ENCODE data around the gene NAA40.

The NAA40 gene

DNA sequence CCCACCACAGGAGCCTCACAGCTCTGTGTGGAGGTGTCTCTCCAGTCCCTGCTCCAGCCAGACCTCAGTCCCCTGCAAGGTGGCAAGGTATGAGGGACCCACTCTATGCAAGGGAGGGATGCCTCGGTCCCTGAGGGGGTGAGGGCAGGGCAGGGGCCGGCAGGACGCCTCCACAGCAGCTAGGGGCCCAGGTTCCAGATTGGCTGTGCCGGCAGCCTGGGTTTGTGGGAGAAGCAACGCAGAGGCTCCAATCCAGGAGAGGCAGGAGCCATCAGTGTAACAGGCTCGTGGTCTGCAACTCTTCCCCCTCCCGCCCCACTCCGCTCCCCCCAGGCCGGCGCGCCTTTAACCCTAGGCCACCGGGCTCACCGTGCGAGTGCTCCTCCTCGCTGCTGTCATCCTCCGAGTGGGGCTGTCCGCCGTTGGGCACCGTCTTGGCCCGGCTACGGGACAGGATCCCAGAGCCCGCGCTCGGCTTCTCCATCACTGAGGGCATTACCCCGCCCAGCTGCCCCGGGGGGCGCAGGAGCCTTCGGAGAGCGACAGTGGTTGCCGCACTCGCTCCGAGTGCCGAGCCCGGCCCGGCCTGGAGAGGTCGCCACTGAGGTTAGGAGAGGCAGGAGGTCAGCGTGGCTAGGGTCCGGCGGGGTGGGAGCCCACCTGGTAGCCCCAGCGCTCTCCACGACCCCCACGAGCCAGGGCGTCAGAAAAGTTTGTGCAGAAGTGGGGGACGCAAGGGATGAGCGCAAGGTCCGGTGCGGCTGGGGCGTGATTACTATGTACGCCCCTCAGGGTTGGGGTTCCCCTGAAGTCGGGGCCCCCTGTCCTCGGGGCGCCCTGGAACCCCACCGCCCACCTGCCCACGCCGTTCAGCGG, 22.6 kb upstream of the NAA40 start:
- Histone ChIP-seq H3K9me3 (ENCODE audit: low read depth, low read length) (no peaks in the 10 kb centered on the region), H3K36me3 (ENCODE audit: insufficient read depth, low read length) (no peaks in the 10 kb centered on the region; the same call in 1 of the 2 replicates), H3K9ac (ENCODE audit: insufficient read length) (peak overlapping the region; percentile 64), H3K4me3 (peak overlapping the region; percentile 86), H3K27ac (no peak overlapping the region)
- DNase-seq (ENCODE audit: low read depth, low spot score), result no peak
- TF ChIP-seq FOXP2 (optimal IDR thresholded peaks at IDR 0.05; ENCODE audit: control extremely low read depth, extremely low read length, insufficient read depth), result no peak
- no peak for TF ChIP-seq EZH2 (IDR thresholded peaks at IDR 0.05)
- TF ChIP-seq POLR2AphosphoS5 (IDR thresholded peaks at IDR 0.05; ENCODE audit: borderline replicate concordance, low read depth, low read length), result no peak

DNA sequence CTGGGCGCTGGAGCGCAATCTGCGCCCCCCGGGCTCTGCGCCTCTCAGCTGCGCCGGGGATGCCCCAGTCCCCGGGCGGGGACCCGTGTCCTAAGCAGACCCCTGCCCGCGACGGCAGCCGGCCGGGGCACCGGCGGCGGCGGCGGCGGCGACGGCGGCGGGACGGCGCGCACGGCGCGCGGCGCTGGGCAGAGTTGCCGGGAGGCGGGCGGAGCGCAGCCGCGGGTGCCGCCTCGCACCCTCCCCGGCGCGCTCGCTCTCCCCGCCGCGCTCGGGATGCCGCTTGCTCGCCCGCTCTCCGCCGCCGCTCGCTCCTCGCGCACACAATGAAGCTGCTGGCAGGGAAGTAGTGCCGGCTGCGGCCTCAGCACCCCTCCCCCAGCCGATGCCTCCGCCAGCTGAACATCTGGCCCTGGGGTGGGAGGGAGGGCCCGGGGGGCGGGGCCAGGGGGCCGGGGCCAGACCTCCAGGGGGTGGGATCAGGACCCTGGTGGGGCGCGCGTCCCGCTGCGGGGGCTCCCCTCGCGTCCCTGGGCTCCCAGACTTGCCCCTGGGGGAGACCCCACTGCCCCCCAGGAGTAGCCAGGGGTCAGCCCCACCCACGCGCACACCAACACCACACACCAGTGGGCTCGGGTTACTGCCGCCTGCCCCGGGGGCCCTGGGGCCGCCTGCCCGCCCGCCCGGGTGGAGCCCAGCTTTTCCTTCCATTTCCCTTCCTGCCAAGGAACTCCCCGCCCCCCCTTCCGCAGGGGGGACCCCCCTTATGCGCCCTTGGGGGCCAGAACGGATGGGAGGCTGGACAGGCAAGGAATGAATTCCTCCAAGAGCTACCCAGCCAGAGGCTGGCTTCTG, 21.7 kb upstream of the NAA40 start, which contains the start of gene RCOR2:
TSS of gene RCOR2 (minus strand) at position 328 of the 855 bp plus-strand sequence. CDS start 708 bp downstream, outside the sequence.
- TF ChIP-seq FOXP2 (optimal IDR thresholded peaks at IDR 0.05; ENCODE audit: control extremely low read depth, extremely low read length, insufficient read depth), result no peak
- no peak for TF ChIP-seq POLR2AphosphoS5 (IDR thresholded peaks at IDR 0.05; ENCODE audit: borderline replicate concordance, low read depth, low read length)
- TF ChIP-seq EZH2 (IDR thresholded peaks at IDR 0.05), result no peak
- Histone ChIP-seq H3K9me3 (ENCODE audit: low read depth, low read length) (no peaks in the 10 kb centered on the region), H3K9ac (ENCODE audit: insufficient read length) (peak within 1 kb of the TSS; percentile 75), H3K36me3 (ENCODE audit: insufficient read depth, low read length) (no peaks in the 10 kb centered on the region; the same call in 1 of the 2 replicates), H3K27ac (peak within 1 kb of the TSS; percentile 80), H3K4me3 (peak within 1 kb of the TSS; percentile 86)
- no peak for DNase-seq (ENCODE audit: low read depth, low spot score)

DNA sequence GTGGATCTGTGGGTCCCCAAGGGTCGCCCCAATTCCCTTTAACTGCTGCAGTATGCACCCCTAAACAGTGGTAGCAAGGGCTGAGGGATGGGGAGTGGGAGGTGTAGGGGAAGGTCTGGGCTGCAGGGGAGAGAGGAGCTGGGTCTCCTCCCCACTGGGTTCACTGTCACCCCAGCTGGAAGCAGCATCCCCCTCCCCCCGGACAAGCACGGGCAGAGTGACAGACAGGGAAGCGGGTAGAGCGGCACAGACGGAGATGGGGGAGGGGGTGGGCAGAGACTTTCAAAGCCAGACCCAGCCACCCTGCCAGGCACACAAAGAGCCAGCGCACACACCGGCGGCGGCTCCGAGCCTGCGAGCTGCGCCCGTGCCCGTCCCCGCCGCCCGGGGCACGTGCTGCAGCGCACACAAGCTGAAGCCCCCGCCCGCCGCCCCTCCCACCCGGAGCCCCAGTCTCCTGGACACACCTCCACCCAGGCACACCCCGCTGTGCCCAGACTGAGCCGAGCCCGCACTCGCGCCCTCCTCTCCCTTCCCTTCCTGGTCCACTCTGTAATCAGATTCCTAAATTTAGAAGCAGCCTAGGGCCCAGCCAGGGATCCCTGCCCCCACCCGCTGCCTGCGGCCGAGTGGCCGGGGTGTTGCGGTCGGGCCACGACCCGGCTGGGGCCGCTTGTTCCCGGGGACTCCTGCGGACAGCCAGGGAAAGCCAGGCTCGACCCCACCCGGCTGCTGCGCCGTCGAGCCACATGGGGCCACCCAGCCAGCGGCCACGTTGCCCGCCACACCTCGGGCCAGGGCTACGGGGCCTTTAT, 20.9 kb upstream of the NAA40 start:
- DNase-seq (ENCODE audit: low read depth, low spot score), result no peak
- peak overlapping the region; percentile 86 for H3K4me3 ChIP-seq
- TF ChIP-seq FOXP2 (optimal IDR thresholded peaks at IDR 0.05; ENCODE audit: control extremely low read depth, extremely low read length, insufficient read depth) (no peak), POLR2AphosphoS5 (IDR thresholded peaks at IDR 0.05; ENCODE audit: borderline replicate concordance, low read depth, low read length) (no peak), EZH2 (IDR thresholded peaks at IDR 0.05) (no peak)

DNA sequence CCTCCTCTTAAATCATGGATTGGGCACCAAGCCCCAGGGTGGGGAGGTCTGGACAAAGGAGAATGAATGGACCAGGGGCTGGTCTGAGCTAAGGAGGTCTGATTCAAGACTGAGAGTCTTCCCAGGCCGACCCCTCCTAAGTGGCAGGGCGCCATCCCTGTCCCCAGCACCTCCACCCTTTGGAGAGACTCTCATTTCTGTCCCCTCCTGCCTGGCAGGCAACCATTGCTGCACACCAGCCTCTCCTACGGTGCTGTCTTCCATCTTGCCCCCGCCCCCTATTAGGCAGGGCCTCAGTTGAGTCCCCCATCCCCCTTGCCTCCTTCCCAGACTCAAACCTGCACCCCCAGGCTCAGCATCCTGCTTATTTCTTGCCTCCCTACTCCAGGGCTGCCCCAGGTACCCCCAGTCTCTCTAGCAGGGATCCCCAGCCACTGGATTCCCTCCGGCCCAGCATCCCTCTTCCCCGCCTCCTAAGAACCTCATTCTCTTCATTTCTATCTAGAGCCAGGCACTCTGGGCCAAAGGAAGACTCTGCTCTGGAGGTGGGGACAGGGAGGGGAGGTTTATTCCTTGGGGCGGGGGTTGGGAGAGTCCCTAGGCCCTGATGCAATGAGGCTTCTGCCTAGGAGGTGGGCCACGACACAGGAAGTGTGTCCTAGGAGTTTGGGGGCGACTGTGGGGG, 20.2 kb upstream of the NAA40 start:
- no peak overlapping the region for H3K4me3 ChIP-seq
- no peaks in the 10 kb centered on the region; the same call in 1 of the 2 replicates for H3K36me3 ChIP-seq (ENCODE audit: insufficient read depth, low read length)
- peak overlapping the region; percentile 63 for H3K27ac ChIP-seq
- no peak for TF ChIP-seq FOXP2 (optimal IDR thresholded peaks at IDR 0.05; ENCODE audit: control extremely low read depth, extremely low read length, insufficient read depth)
- no peak for TF ChIP-seq POLR2AphosphoS5 (IDR thresholded peaks at IDR 0.05; ENCODE audit: borderline replicate concordance, low read depth, low read length)
- no peak for TF ChIP-seq EZH2 (IDR thresholded peaks at IDR 0.05)
- no peaks in the 10 kb centered on the region for H3K9me3 ChIP-seq (ENCODE audit: low read depth, low read length)
- DNase-seq (ENCODE audit: low read depth, low spot score), result no peak
- no peak overlapping the region for H3K9ac ChIP-seq (ENCODE audit: insufficient read length)

More for the DNA sequence above, 20.9 kb upstream of the NAA40 start:
- Histone ChIP-seq H3K9ac (ENCODE audit: insufficient read length) (peak overlapping the region; percentile 75), H3K9me3 (ENCODE audit: low read depth, low read length) (no peaks in the 10 kb centered on the region), H3K27ac (peak overlapping the region; percentile 80), H3K36me3 (ENCODE audit: insufficient read depth, low read length) (no peaks in the 10 kb centered on the region; the same call in 1 of the 2 replicates)

DNA sequence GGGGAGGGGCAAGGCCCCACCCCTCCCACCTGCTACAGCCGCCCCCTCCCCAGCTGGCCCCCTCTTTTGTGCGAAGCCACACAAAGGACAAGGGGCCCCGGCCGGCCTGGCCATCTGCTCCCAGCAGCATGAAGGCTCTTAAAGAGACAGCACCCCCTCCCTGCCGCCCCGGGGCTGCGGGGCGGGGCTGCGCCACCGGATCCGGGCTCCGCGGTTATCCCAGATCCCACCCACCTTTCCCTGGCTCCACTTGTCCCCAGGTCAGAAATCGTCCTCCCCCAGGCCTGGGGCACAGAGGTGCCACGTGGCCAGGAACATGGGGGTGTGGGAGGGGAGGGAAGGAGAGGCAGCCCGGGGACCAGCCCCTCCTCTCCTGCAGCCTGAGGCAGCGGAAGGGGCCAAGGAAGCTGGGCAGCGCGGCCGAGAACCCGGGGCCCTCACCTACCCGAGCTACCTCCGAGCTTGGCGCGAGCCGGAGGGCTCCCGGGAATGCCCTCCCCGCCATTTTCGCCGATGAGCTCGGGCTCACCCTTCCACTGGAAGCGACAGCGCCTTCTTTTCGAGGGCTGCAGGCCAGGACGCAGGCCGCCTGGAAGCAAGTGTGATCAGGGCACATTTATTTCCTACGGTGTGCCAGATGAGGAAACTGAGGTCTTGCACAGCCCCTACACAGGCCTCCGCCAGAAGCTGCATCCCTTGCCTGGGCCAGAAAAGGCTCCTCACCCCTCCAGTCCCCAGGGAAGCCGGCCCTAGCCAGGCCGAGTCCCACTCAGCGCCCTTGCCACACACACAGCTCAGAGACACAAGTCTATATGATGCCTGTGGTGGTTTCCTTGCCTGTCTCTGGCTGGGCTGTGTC, 19.3 kb upstream of the NAA40 start:
- no peak overlapping the region for H3K9ac ChIP-seq (ENCODE audit: insufficient read length)
- TF ChIP-seq FOXP2 (optimal IDR thresholded peaks at IDR 0.05; ENCODE audit: control extremely low read depth, extremely low read length, insufficient read depth) (no peak), EZH2 (IDR thresholded peaks at IDR 0.05) (no peak), POLR2AphosphoS5 (IDR thresholded peaks at IDR 0.05; ENCODE audit: borderline replicate concordance, low read depth, low read length) (no peak)
- H3K4me3 ChIP-seq, result no peak overlapping the region
- no peaks in the 10 kb centered on the region for H3K9me3 ChIP-seq (ENCODE audit: low read depth, low read length)
- no peak for DNase-seq (ENCODE audit: low read depth, low spot score)
- no peak overlapping the region for H3K27ac ChIP-seq
- H3K36me3 ChIP-seq (ENCODE audit: insufficient read depth, low read length), result no peaks in the 10 kb centered on the region

DNA sequence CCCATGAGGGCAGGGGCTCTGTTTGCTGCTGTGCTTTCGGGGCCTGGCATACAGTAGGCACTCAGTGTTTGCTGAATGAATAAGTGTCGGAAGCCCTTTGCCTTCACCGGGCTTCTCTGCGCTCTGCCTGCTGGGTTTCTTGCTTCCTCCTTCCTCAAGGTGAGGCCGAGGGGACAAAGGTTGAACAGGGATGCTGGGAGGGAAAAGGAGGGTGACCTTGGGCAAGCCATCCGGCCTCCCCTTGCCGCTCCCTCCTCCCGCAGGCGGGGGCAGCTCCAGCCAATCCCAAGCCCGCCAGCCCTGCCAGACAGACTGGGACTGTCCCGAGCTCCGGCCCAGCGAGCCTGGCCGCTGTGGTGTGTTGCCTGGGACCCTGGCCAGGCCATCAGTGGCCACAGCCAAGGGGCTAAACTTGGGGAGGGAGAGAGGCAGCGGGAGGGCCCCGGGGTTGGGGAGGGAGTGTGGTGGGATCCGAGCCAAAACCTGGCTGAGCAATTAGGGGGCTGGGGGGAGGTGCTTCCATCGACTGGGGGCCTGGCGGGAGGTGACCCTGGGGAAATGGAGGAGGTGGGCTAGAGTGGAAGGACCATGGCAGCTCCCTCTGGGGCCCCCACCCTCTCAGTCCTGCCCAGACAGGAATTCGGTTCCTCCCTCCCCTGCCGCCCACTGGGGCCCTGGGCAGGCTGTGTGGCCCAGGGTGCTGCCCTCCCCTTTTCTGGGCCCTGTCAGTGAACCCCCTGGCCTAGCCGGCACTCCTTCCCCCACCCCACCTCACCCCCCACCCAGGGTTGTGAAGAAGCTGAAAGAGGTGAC, 18.5 kb upstream of the NAA40 start:
- no peak overlapping the region for H3K4me3 ChIP-seq
- H3K36me3 ChIP-seq (ENCODE audit: insufficient read depth, low read length), result no peaks in the 10 kb centered on the region
- no peaks in the 10 kb centered on the region for H3K9me3 ChIP-seq (ENCODE audit: low read depth, low read length)

More for the DNA sequence above, 18.5 kb upstream of the NAA40 start:
- no peak overlapping the region for H3K9ac ChIP-seq (ENCODE audit: insufficient read length)
- TF ChIP-seq FOXP2 (optimal IDR thresholded peaks at IDR 0.05; ENCODE audit: control extremely low read depth, extremely low read length, insufficient read depth) (no peak), EZH2 (IDR thresholded peaks at IDR 0.05) (no peak), POLR2AphosphoS5 (IDR thresholded peaks at IDR 0.05; ENCODE audit: borderline replicate concordance, low read depth, low read length) (no peak)
- no peak for DNase-seq (ENCODE audit: low read depth, low spot score)
- no peak overlapping the region for H3K27ac ChIP-seq

Data from SK-N-MC (cell line).